Smooth muscle cell (in vitro differentiated cells): Measurements from ENCODE around the gene LRIG1. TPM values are rescaled to one million over a fixed set of nuclear protein-coding genes. Genes with fewer than 3 reads are reported as not detected.

ENCODE experiments used
- DNase-seq: peaks from one replicate; lab custom pipeline; 2025; ENCODE audit not compliant: unreplicated experiment; lab: John Stamatoyannopoulos, UW
- H2AFZ ChIP-seq: fragments of 200-600 bp; sonication (generic); 2 replicates; pipeline ENCODE4 v1.6.0; 2016; ENCODE audit warnings: antibody characterized with exemption, low read depth, mild to moderate bottlenecking
- H3F3A ChIP-seq: fragments of 200-600 bp; sonication (generic); 2 replicates; pipeline ENCODE4 v1.6.0; 2017; ENCODE audit warnings: antibody characterized with exemption, low read depth
- H3K27ac ChIP-seq: fragments of 200-600 bp; sonication (generic); 2 replicates; pipeline ENCODE4 v1.5.1; 2016; ENCODE audit warnings: low read depth, mild to moderate bottlenecking
- H3K27me3 ChIP-seq: fragments of 200-600 bp; sonication (generic); 2 replicates; pipeline ENCODE4 v1.6.1; 2016; ENCODE audit warnings: low read depth, mild to moderate bottlenecking
- H3K36me3 ChIP-seq: fragments of 200-600 bp; sonication (generic); 2 replicates; pipeline ENCODE4 v1.5.1; 2016; ENCODE audit warnings: low read depth
- H3K4me1 ChIP-seq: fragments of 200-600 bp; sonication (generic); 2 replicates; pipeline ENCODE4 v1.5.1; 2016; ENCODE audit warnings: low read depth
- H3K4me2 ChIP-seq: fragments of 200-600 bp; sonication (generic); 2 replicates; pipeline ENCODE4 v1.6.0; 2016; ENCODE audit warnings: mild to moderate bottlenecking
- H3K4me3 ChIP-seq: fragments of 200-600 bp; sonication (generic); 2 replicates; pipeline ENCODE4 v1.5.1; 2016; ENCODE audit warnings: mild to moderate bottlenecking
- H3K79me2 ChIP-seq: fragments of 200-600 bp; sonication (generic); 2 replicates; pipeline ENCODE4 v1.6.0; 2016; ENCODE audit warnings: low read depth, mild to moderate bottlenecking
- H3K9ac ChIP-seq: fragments of 200-600 bp; sonication (generic); 2 replicates; pipeline ENCODE4 v1.6.0; 2016; ENCODE audit warnings: low read depth
- H3K9me3 ChIP-seq: fragments of 200-600 bp; sonication (generic); replicated peaks from 2 replicates; pipeline ENCODE4 v1.5.1; 2016; ENCODE audit warnings: low read depth
- H4K20me1 ChIP-seq: fragments of 200-600 bp; sonication (generic); 2 replicates; pipeline ENCODE4 v1.6.0; 2016; ENCODE audit warnings: low read depth
- WGBS: methylation state at CpG from one replicate; pipeline ENCODE4 v1.1.7; 2016; ENCODE audit warnings: low lambda C conversion rate; 5-methylcytosine and 5-hydroxymethylcytosine counted together
- polyA plus RNA-seq: library from polyadenylated mRNA; unstranded; fragments of >200 nt; fragmentation: Nextera tagmentation; extraction: Ambion mirVana; gene quantifications from 2 replicates; pipeline ENCODE4 v1.2.1, GENCODE V29; 2016
- total RNA-seq: library from RNA; depleted of rRNA; stranded (reverse); fragments of >200 nt; gene quantifications from 2 replicates; pipeline ENCODE4 v1.2.3, GENCODE V29; 2014
- TF ChIP-seq, protein P1 (sequence below): fragments of 200-600 bp; sonication (generic); IDR thresholded peaks from 2 replicates; pipeline ENCODE4 v1.5.1; 2017; ENCODE audit warnings: borderline replicate concordance, mild to moderate bottlenecking, antibody characterized with exemption; ENCODE audit not compliant: insufficient read depth, poor library complexity, severe bottlenecking

Gene LRIG1
- total and polyA plus RNA-seq, 2 experiments from 2014 or later, result 26.5 to 31.3 TPM

GRCh38 chr3:66342717-66343356 lies 158.0 kb downstream of the LRIG1 start:
- no peaks in the 10 kb centered on the region for H3F3A ChIP-seq
- no peak overlapping the region for H3K9ac ChIP-seq
- no peaks in the 10 kb centered on the region for H3K9me3 ChIP-seq
- no peak for DNase-seq
- no peak overlapping the region for H3K4me2 ChIP-seq
- no peak overlapping the region for H3K4me3 ChIP-seq
- TF ChIP-seq, protein P1, sequence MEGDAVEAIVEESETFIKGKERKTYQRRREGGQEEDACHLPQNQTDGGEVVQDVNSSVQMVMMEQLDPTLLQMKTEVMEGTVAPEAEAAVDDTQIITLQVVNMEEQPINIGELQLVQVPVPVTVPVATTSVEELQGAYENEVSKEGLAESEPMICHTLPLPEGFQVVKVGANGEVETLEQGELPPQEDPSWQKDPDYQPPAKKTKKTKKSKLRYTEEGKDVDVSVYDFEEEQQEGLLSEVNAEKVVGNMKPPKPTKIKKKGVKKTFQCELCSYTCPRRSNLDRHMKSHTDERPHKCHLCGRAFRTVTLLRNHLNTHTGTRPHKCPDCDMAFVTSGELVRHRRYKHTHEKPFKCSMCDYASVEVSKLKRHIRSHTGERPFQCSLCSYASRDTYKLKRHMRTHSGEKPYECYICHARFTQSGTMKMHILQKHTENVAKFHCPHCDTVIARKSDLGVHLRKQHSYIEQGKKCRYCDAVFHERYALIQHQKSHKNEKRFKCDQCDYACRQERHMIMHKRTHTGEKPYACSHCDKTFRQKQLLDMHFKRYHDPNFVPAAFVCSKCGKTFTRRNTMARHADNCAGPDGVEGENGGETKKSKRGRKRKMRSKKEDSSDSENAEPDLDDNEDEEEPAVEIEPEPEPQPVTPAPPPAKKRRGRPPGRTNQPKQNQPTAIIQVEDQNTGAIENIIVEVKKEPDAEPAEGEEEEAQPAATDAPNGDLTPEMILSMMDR, result no peak
- no peak overlapping the region for H2AFZ ChIP-seq
- no peaks in the 10 kb centered on the region for H3K27me3 ChIP-seq
- no peak overlapping the region for H3K27ac ChIP-seq
- WGBS, result 92% methylated on average over 8 of the region's 8 CpGs
- no peaks in the 10 kb centered on the region for H3K4me1 ChIP-seq
- H3K79me2 ChIP-seq, result no peaks in the 10 kb centered on the region
- H4K20me1 ChIP-seq, result no peaks in the 10 kb centered on the region
- H3K36me3 ChIP-seq, result peaks cover 2% of the 10 kb centered on the region

DNA sequence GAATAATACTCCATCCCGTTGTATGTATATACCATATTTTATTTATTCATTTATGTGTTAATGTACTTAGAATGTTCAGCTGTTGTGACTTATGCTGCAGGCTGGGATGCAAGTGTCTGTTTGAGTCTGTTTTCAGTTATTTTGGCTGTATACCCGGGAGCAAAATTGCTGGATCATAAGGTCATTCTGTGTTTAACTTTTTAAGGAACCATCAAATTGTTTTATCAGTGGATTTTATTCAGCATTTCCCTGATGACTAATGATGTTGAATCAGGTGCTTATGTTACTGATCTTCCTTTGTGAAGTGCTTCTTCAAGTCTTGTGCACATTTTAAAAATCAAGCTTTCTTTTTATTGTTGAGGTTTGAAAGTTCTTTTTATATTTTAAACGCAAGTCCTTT lies 161.9 kb downstream of the LRIG1 start:
- no peaks in the 10 kb centered on the region for H3K27me3 ChIP-seq
- DNase-seq, result no peak
- no peaks in the 10 kb centered on the region for H3K9me3 ChIP-seq
- peaks cover 13% of the 10 kb centered on the region for H3K4me1 ChIP-seq
- H4K20me1 ChIP-seq, result no peaks in the 10 kb centered on the region
- WGBS, result 88% methylated on average over 3 of the region's 3 CpGs
- H3F3A ChIP-seq, result no peaks in the 10 kb centered on the region
- H3K4me3 ChIP-seq, result no peak overlapping the region
- TF ChIP-seq, protein P1, result no peak
- H3K79me2 ChIP-seq, result no peaks in the 10 kb centered on the region
- H3K36me3 ChIP-seq, result no peaks in the 10 kb centered on the region
- no peak overlapping the region for H3K27ac ChIP-seq
- no peak overlapping the region for H3K4me2 ChIP-seq
- H3K9ac ChIP-seq, result no peak overlapping the region
- no peak overlapping the region for H2AFZ ChIP-seq

- H3F3A ChIP-seq, result no peaks in the 10 kb centered on the region
- H3K79me2 ChIP-seq, result no peaks in the 10 kb centered on the region
- no peaks in the 10 kb centered on the region for H3K36me3 ChIP-seq
- H3K27ac ChIP-seq, result no peak overlapping the region
- DNase-seq, result no peak
- H4K20me1 ChIP-seq, result no peaks in the 10 kb centered on the region
- H3K4me2 ChIP-seq, result no peak overlapping the region
- no peaks in the 10 kb centered on the region for H3K9me3 ChIP-seq
- TF ChIP-seq, protein P1, result no peak
- H3K4me3 ChIP-seq, result no peak overlapping the region
- H3K27me3 ChIP-seq, result no peaks in the 10 kb centered on the region
- H3K9ac ChIP-seq, result no peak overlapping the region
- 42% methylated on average over 4 of the region's 4 CpGs for WGBS
- H3K4me1 ChIP-seq, result peaks cover 13% of the 10 kb centered on the region
- no peak overlapping the region for H2AFZ ChIP-seq
Measured at GRCh38 chr3:66336333-66336766, 164.5 kb downstream of the LRIG1 start.

GRCh38 chr3:66335671-66336070 lies 165.2 kb downstream of the LRIG1 start:
- no peaks in the 10 kb centered on the region for H3K36me3 ChIP-seq
- TF ChIP-seq, protein P1, result no peak
- H3K27me3 ChIP-seq, result no peaks in the 10 kb centered on the region
- H3K4me1 ChIP-seq, result peaks cover 13% of the 10 kb centered on the region
- H3K4me3 ChIP-seq, result no peak overlapping the region
- DNase-seq, result no peak
- H3K79me2 ChIP-seq, result no peaks in the 10 kb centered on the region
- no peaks in the 10 kb centered on the region for H3F3A ChIP-seq
- no peaks in the 10 kb centered on the region for H3K9me3 ChIP-seq
- H4K20me1 ChIP-seq, result no peaks in the 10 kb centered on the region
- WGBS, result 92% methylated on average over 2 of the region's 2 CpGs
- H3K9ac ChIP-seq, result no peak overlapping the region
- H3K27ac ChIP-seq, result no peak overlapping the region
- no peak overlapping the region for H3K4me2 ChIP-seq
- H2AFZ ChIP-seq, result no peak overlapping the region
